ENCODE measurements around the gene CDK10.
A peak's percentile ranks its signal among the peaks of the same experiment; 100 is the strongest.

CDK10 gene

DNA sequence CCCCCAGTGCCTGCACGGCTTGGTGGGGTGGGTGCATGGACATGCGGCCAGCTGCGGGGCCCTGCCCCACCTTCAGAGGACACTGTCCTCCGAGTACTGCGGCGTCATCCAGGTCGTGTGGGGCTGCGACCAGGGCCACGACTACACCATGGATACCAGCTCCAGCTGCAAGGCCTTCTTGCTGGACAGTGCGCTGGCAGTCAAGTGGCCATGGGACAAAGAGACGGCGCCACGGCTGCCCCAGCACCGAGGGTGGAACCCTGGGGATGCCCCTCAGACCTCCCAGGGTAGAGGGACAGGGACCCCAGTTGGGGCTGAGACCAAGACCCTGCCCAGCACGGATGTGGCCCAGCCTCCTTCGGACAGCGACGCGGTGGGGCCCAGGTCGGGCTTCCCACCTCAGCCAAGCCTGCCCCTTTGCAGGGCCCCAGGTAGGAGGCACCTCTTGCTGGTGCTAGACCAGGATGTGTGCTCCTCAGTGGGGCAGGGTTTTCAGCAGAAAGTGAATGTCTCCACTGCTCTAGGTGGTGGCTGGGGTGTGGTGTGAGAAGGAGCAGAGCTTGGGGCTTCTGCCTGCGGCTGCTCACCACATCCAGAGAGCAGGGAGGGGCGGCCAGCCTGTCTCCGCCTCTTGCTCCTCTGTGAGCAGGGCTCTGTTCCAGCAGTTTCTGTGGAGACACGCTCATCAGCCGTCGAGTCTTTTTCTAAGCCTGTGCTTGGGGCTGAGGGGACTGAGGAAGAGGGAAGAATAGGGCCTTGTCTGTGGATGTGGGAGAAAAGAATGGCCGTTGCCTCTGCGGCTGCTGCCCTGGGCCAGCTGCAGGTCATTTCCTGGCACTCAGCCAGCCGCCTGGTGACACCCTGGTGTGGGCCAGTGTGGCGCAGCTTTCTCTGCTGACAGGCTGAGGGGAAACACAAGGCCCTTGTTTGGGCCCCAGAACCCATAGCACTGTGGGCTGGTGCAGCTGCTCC lies 37.1 kb downstream of the CDK10 start:
- Histone ChIP-seq H3K36me3 (ENCODE audit: insufficient read depth, insufficient read length, low read length) (peaks cover 42% of the 10 kb centered on the region), H3K9ac (ENCODE audit: insufficient read length, low read depth) (peak overlapping the region; percentile 90), H3K4me3 (ENCODE audit: insufficient read length, low read depth) (no peak overlapping the region), H3K9me3 (ENCODE audit: insufficient read depth, low read length) (no peaks in the 10 kb centered on the region), H3K27me3 (ENCODE audit: insufficient read depth, insufficient read length) (peaks cover 40% of the 10 kb centered on the region), H3K4me1 (ENCODE audit: insufficient read depth, insufficient read length) (peaks cover 22% of the 10 kb centered on the region)
- no peak for TF ChIP-seq SUZ12 (IDR thresholded peaks at IDR 0.05; ENCODE audit: extremely low read depth, insufficient read depth, insufficient read length)
- no peak for TF ChIP-seq ZNF274 (IDR thresholded peaks at IDR 0.05; ENCODE audit: low read depth, low read length)
- TF ChIP-seq YY1 (IDR thresholded peaks at IDR 0.05; ENCODE audit: insufficient read depth, insufficient read length) = no peak
- DNase-seq (ENCODE audit: low read depth, low spot score) = no peak

DNA sequence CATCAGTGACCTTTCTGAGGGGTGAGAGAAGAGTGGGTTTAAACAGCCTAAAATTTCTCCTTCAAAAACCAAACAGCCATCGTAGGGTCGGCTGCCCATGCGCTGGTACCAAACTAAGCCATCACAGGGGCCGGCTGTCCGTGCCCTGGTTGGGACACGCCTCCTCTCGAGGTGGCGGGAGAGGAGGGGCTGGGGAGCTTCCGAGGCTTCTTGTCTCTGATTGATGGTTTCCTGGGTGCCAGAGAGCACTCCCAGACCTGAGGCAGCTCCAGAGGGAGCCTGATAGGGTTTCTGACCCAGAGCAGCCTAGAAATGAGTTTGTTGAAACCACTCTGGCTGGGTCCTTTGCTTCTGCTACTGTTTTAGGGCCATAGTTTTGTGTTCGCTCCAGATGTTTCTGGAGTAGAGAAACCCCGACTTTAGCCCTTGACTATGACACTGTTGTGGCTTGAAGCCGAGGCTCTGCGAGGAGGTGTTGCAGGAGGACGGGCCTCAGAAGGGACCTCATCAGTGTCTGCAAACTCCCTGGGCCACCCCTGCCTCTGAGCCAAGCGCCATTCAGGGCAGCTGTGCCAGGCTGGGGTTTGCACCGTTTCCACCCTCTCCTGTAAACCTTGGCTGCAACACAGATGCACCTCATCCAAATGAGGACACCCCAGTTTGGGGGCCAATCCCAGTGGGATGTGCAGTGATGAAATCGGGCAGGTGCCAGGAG lies 41.1 kb downstream of the CDK10 start:
- Histone ChIP-seq H3K36me3 (ENCODE audit: insufficient read depth, insufficient read length, low read length) (peaks cover 80% of the 10 kb centered on the region), H3K9me3 (ENCODE audit: insufficient read depth, low read length) (no peaks in the 10 kb centered on the region), H3K9ac (ENCODE audit: insufficient read length, low read depth) (no peak overlapping the region), H3K4me1 (ENCODE audit: insufficient read depth, insufficient read length) (peaks cover 34% of the 10 kb centered on the region), H3K4me3 (ENCODE audit: insufficient read length, low read depth) (no peak overlapping the region), H3K27me3 (ENCODE audit: insufficient read depth, insufficient read length) (peaks cover 20% of the 10 kb centered on the region)
- DNase-seq (ENCODE audit: low read depth, low spot score) = no peak
- TF ChIP-seq YY1 (IDR thresholded peaks at IDR 0.05; ENCODE audit: insufficient read depth, insufficient read length) = no peak
- no peak for TF ChIP-seq SUZ12 (IDR thresholded peaks at IDR 0.05; ENCODE audit: extremely low read depth, insufficient read depth, insufficient read length)
- no peak for TF ChIP-seq ZNF274 (IDR thresholded peaks at IDR 0.05; ENCODE audit: low read depth, low read length)

DNA sequence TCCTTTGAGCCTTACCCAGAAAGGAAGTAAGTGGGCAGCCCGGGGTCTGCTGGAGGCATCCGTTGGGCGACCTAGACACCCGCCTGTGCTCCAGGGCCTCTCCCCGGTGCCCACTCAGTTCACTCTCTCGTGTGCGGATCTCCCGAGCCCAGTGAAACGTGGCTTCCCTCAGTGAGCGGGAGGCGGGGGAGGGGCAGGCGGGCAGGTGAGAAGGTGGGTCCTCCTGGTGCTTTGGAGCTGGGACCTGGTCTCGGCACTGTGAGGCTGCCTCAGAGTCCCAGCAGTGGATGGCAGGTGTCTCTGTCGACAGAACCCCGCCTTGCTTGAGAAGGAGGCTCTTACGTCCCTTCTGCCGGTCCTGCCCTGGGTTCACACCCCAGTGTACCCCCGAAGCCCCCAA lies 42.8 kb downstream of the CDK10 start:
- H3K9me3 ChIP-seq (ENCODE audit: insufficient read depth, low read length) = no peaks in the 10 kb centered on the region
- peaks cover 20% of the 10 kb centered on the region for H3K4me1 ChIP-seq (ENCODE audit: insufficient read depth, insufficient read length)
- H3K27me3 ChIP-seq (ENCODE audit: insufficient read depth, insufficient read length) = peaks cover 3% of the 10 kb centered on the region
- H3K36me3 ChIP-seq (ENCODE audit: insufficient read depth, insufficient read length, low read length) = peaks cover 80% of the 10 kb centered on the region
- DNase-seq (ENCODE audit: low read depth, low spot score) = no peak
- TF ChIP-seq YY1 (IDR thresholded peaks at IDR 0.05; ENCODE audit: insufficient read depth, insufficient read length) (no peak), SUZ12 (IDR thresholded peaks at IDR 0.05; ENCODE audit: extremely low read depth, insufficient read depth, insufficient read length) (no peak), ZNF274 (IDR thresholded peaks at IDR 0.05; ENCODE audit: low read depth, low read length) (no peak)
- no peak overlapping the region for H3K4me3 ChIP-seq (ENCODE audit: insufficient read length, low read depth)
- no peak overlapping the region for H3K9ac ChIP-seq (ENCODE audit: insufficient read length, low read depth)

DNA sequence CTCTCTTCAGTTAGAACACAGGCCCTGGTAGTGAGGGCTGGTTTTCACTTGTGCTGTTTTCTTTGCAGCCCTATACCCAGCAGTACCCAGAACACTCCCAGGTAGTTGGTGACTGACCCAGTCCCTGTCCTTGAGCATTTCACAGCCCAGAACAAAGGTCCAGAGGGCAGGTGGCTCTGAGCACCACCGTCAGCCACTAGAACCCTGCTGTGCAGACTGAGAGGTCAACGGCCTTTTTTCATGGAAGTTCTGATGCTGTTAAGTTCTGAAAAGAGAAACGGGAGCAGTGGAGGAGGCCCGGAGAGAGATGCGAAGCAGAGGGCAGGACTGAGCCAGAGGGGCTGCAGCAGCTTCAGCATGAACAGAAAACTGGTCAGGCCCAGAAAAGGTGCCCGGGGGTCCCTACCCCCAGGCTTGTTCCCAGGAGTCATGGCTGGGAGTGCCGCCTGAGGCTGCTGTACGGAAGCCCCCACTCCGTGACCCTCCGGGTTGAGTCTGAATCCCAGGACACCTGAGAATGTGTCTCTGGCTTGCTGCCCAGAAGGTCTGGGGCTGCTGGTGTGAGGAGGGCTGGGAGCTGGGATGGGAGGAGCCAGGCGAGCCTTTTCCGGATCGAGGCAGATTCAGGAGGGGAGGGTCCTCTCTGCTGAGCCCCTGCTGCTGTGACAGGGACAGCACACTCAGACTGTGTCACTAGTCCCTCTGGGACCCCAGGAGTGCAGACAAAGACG lies 43.5 kb downstream of the CDK10 start:
- Histone ChIP-seq H3K4me3 (ENCODE audit: insufficient read length, low read depth) (no peak overlapping the region), H3K9ac (ENCODE audit: insufficient read length, low read depth) (peak overlapping the region; percentile 64), H3K36me3 (ENCODE audit: insufficient read depth, insufficient read length, low read length) (peaks cover 80% of the 10 kb centered on the region), H3K9me3 (ENCODE audit: insufficient read depth, low read length) (no peaks in the 10 kb centered on the region), H3K27me3 (ENCODE audit: insufficient read depth, insufficient read length) (no peaks in the 10 kb centered on the region), H3K4me1 (ENCODE audit: insufficient read depth, insufficient read length) (peaks cover 19% of the 10 kb centered on the region)
- DNase-seq (ENCODE audit: low read depth, low spot score) = no peak
- TF ChIP-seq YY1 (IDR thresholded peaks at IDR 0.05; ENCODE audit: insufficient read depth, insufficient read length) (no peak), ZNF274 (IDR thresholded peaks at IDR 0.05; ENCODE audit: low read depth, low read length) (no peak), SUZ12 (IDR thresholded peaks at IDR 0.05; ENCODE audit: extremely low read depth, insufficient read depth, insufficient read length) (no peak)

DNA sequence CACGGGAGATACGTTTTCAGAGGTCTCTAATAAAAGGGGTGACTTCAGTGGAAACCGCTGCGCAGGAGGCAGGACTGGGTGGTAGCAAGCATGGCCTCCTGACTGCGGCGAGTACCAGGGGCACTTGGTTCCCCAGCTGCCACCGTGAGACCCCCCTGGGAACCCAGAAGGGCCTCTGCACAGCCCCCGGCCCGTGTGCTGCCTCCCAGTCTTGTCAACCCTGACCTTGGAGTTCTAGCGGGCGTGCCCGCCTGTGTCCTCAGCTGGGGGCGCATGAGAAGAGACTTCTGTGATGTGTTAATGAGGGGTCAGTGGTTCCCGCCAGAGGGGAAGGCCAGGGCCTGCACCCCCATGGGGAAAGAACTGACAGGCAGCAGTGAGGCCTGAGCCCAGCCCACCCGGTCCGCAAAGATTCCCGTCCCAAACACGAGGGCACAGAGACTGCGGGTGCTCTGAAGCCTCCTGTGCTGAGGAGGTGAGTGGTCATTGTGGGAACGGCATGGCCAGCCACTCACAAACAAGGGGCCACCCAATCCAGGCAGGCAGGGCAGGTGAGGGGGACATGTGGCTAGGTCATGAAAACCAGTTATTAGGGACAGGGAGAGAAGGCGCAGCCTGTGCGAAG lies 44.2 kb downstream of the CDK10 start:
- TF ChIP-seq SUZ12 (IDR thresholded peaks at IDR 0.05; ENCODE audit: extremely low read depth, insufficient read depth, insufficient read length) = no peak
- no peak for TF ChIP-seq ZNF274 (IDR thresholded peaks at IDR 0.05; ENCODE audit: low read depth, low read length)
- TF ChIP-seq YY1 (IDR thresholded peaks at IDR 0.05; ENCODE audit: insufficient read depth, insufficient read length) = no peak
- Histone ChIP-seq H3K4me1 (ENCODE audit: insufficient read depth, insufficient read length) (peaks cover 19% of the 10 kb centered on the region), H3K4me3 (ENCODE audit: insufficient read length, low read depth) (no peak overlapping the region), H3K9me3 (ENCODE audit: insufficient read depth, low read length) (no peaks in the 10 kb centered on the region), H3K9ac (ENCODE audit: insufficient read length, low read depth) (peak overlapping the region; percentile 64), H3K27me3 (ENCODE audit: insufficient read depth, insufficient read length) (no peaks in the 10 kb centered on the region), H3K36me3 (ENCODE audit: insufficient read depth, insufficient read length, low read length) (peaks cover 83% of the 10 kb centered on the region)
- no peak for DNase-seq (ENCODE audit: low read depth, low spot score)

DNA sequence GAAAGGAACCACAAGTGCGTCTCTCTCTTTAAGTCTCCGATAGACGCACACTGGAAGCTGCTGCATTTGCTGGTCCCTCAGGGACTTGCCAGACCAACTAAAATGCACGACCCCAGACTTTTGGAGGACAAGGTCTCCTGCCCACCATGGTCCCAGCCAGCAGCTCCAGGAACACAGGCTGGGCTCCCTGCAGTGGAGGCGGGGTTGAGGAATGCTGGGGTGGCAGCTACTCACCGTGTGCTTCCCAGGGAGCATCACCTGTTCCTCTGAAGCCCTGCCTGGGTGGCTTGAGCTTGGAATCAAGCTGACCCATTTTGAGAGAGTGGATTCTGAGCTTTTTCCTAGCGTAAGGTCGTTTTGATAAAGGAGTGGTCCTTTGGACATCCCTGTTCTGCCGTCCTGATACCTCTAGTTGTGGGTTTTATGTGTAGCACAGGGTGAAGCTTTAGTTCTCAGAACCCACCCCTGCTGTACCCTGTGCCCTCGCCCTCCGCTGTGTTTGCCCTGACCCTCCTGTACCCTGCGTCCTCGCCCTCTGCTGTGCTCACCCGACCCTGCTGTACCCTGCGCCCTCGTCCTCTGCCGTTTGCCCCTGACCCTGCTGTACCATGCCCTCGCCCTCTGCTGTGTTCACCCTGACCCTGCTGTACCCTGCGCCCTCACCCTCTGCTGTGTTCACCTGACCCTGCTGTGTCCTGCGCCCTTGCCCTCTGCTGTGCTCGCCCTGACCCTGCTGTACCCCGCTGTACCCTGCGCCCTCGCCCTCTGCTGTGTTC lies 45.8 kb downstream of the CDK10 start:
- H3K4me1 ChIP-seq (ENCODE audit: insufficient read depth, insufficient read length) = peaks cover 19% of the 10 kb centered on the region
- H3K9me3 ChIP-seq (ENCODE audit: insufficient read depth, low read length) = no peaks in the 10 kb centered on the region
- H3K27me3 ChIP-seq (ENCODE audit: insufficient read depth, insufficient read length) = no peaks in the 10 kb centered on the region
- H3K36me3 ChIP-seq (ENCODE audit: insufficient read depth, insufficient read length, low read length) = peaks cover 93% of the 10 kb centered on the region
- H3K4me3 ChIP-seq (ENCODE audit: insufficient read length, low read depth) = no peak overlapping the region
- TF ChIP-seq ZNF274 (IDR thresholded peaks at IDR 0.05; ENCODE audit: low read depth, low read length) = no peak
- no peak for TF ChIP-seq YY1 (IDR thresholded peaks at IDR 0.05; ENCODE audit: insufficient read depth, insufficient read length)
- no peak for TF ChIP-seq SUZ12 (IDR thresholded peaks at IDR 0.05; ENCODE audit: extremely low read depth, insufficient read depth, insufficient read length)
- no peak for DNase-seq (ENCODE audit: low read depth, low spot score)
- H3K9ac ChIP-seq (ENCODE audit: insufficient read length, low read depth) = no peak overlapping the region
